GM12872 (cell line): ENCODE results near the gene SLC6A14.

Source experiments
- TF ChIP-seq, protein P1 (sequence below): IDR thresholded peaks from 3 replicates; pipeline ENCODE4 v1.5.1; 2011; ENCODE audit warnings: low read depth, mild to moderate bottlenecking, low read length, moderate library complexity; ENCODE audit not compliant: insufficient read depth

Gene SLC6A14

DNA sequence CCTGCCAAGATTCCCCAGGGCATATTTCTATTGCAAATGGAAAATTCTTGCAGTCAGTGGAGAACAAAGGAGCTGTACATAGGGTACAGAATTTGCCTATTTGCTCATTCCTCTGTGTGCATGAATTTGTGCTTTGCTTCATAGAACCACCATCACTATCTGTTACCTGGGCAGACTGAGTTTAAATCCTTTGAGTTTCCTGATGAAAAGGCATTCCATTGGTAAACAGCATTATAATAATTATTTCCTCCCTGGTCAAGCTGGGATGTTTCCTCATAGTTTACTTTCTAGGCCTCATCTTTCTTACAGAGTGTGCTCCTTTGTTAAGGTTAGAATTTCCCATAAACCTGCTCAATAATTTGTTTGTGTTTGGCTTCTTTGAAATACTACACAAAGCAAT is 809 bp upstream of the SLC6A14 start:
- TF ChIP-seq, protein P1, sequence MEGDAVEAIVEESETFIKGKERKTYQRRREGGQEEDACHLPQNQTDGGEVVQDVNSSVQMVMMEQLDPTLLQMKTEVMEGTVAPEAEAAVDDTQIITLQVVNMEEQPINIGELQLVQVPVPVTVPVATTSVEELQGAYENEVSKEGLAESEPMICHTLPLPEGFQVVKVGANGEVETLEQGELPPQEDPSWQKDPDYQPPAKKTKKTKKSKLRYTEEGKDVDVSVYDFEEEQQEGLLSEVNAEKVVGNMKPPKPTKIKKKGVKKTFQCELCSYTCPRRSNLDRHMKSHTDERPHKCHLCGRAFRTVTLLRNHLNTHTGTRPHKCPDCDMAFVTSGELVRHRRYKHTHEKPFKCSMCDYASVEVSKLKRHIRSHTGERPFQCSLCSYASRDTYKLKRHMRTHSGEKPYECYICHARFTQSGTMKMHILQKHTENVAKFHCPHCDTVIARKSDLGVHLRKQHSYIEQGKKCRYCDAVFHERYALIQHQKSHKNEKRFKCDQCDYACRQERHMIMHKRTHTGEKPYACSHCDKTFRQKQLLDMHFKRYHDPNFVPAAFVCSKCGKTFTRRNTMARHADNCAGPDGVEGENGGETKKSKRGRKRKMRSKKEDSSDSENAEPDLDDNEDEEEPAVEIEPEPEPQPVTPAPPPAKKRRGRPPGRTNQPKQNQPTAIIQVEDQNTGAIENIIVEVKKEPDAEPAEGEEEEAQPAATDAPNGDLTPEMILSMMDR: no peak

DNA sequence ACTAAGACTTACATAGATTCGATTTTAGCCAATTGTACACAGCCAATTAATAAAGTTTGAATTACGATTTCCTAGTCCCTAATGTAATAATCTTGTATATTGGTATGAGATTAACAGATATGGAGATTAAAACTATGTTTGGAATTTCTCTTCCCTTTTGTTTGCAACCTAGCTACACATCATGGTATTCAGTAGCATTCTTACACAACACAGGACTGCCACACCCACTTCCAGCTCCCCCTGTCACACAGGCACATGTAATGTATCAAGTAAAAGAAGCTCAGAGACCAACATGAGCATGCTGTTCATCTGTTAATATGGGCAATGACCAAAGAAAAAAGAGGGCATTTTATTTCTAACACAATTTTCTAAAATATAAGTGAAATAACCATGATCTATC is 12.8 kb downstream of the SLC6A14 start:
- TF ChIP-seq, protein P1: no peak

DNA sequence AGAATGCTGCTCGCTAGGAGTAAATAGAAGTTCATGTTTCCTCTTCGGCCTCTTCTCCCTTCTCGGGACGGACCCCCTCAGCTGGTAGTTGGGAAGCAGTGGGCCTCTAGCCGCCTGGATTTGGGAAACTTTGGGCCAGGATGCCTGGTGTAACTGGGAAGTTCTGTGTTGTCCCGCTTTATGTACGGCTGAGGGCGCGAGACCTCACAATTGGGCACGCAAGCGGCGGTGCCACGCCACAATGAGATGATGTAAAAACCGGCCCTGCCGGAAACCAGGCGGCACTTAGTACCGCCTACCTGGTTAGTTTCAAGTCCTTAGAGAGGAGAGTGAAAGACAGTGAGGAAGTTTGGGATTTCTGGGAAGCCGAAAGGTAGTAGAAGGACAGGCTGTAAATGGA is 26.4 kb downstream of the SLC6A14 start, which contains the start of gene CT83:
Gene CT83 (minus strand): TSS at position 155 of the 400 bp plus-strand sequence. CDS start 120 bp downstream, at position 35.
- TF ChIP-seq, protein P1: no peak

DNA sequence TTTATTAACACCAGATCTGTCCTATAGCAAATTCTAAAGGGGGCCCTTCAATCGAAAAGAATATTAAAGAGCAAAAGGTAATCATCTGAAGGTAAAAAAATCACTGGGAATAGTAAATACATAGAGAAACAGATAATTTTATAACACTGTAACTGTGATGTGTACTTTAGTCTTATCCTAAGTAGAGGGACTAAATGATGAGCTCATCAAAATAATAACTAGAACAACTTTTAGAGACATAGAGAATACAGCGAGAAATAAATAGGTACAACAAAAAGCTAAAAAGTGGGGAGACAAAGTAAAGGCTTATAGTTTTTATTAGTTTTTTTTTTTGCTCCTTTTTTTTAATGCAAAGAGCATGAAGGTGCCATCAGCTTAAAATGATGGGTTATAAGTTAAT is 43.7 kb downstream of the SLC6A14 start:
- TF ChIP-seq, protein P1: no peak

DNA sequence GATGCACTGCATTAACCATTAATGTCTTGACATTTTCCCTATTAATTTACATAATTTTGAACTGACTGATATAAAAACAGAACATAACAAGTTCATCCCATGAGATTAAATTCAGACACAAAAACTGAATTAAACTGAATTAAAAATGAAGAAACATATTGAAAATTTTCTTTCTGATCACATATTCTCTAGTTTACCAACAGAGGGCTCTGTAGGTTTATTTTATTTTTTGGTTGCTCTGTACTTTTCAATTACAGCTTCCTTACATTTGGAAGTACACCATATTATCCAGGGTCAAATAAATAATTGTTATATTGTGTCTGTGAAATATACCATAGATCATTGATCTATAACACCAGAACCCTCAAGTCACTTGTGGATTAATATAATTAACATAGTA is 53.7 kb downstream of the SLC6A14 start:
- TF ChIP-seq, protein P1: no peak

DNA sequence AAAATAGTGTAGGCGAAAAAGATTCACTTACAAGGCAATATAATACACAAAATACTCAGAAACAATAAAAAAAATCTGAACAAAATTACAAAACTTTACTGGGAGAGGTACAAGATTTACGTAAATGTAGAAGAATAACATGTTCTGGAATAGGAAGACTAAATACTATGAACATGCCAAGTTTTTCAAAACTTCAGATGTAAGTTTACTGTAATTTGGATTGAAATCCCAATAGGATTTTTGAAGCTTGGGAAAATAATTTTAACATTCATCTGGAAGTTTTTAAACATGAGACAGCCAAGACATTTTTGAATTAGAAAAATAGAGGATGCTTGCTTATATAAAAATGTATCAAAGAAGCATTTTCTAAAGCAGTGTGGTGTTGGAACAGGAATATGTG is 56.9 kb downstream of the SLC6A14 start:
- TF ChIP-seq, protein P1: no peak

DNA sequence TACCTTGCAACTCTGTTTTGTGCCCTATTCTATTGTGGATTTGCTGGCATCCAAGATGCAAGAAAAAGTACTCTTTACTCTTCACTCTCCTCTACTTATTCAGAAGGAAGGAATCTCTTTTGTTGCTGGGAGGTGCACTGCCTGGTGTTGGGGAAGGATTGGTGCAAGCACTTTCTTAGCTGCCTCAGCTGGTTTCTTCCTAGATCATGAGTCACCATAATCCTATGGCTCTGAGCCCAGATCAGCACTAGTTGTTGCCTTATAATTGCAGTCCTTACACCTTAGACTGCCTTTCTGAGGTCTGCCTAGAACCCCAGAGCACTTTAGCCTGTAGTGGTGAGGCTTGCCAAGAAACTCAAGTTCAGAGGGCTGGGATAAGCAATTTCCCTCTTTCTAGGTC is 63.4 kb downstream of the SLC6A14 start:
- TF ChIP-seq, protein P1: no peak
